ENCODE data around the gene SSR3. TPM values are rescaled to one million over a fixed set of nuclear protein-coding genes. Genes with fewer than 3 reads are reported as not detected.

SSR3 gene
- total and polyA plus RNA-seq, 2 of the 13 experiments (the other 11 are each of a cell fraction or from before 2014, with no cell fraction given) = 229 to 325 TPM

- TF ChIP-seq ZBTB38 (CRISPR knock-in tag; IDR thresholded peaks at IDR 0.05) (peak; percentile 72), ZNF367 (CRISPR knock-in tag; IDR thresholded peaks at IDR 0.05; ENCODE audit: borderline replicate concordance) (no peak; the same call in 1 of the 2 replicates), CBX2 (IDR thresholded peaks at IDR 0.05; ENCODE audit: low read depth, low read length) (no peak), CBX2 (CRISPR knock-in tag; IDR thresholded peaks at IDR 0.05; ENCODE audit: low read depth) (no peak), ZNF768 (CRISPR knock-in tag; IDR thresholded peaks at IDR 0.05) (peak; percentile 61; the same call in 1 of the 2 replicates), ATF7 (IDR thresholded peaks at IDR 0.05) (no peak), ATF7 (CRISPR knock-in tag; IDR thresholded peaks at IDR 0.05) (no peak), PTBP1 (IDR thresholded peaks at IDR 0.05; ENCODE audit: low read depth, low read length, poor library complexity, severe bottlenecking) (no peak), IKZF4 (CRISPR knock-in tag; IDR thresholded peaks at IDR 0.05; ENCODE audit: borderline replicate concordance, low read depth, not compliant biosample characterization) (no peak), WIZ (CRISPR knock-in tag; IDR thresholded peaks at IDR 0.05) (0 out of 2 replicates have a peak, but pooled peaks have one; percentile 29), ZBTB43 (CRISPR knock-in tag; conservative IDR thresholded peaks at IDR 0.05) (no peak; the same call in 1 of the 2 replicates), ZNF143 (CRISPR knock-in tag; IDR thresholded peaks at IDR 0.05) (peak; percentile 93), ZSCAN22 (CRISPR knock-in tag; IDR thresholded peaks at IDR 0.05) (no peak), KAT7 (CRISPR knock-in tag; IDR thresholded peaks at IDR 0.05; ENCODE audit: borderline replicate concordance) (peak; percentile 90; the same call in 1 of the 2 replicates), E2F2 (CRISPR knock-in tag; IDR thresholded peaks at IDR 0.05; ENCODE audit: borderline replicate concordance) (peak; percentile 67; the same call in 1 of the 2 replicates), ZNF335 (CRISPR knock-in tag; IDR thresholded peaks at IDR 0.05) (peak; percentile 93), SMYD3 (CRISPR knock-in tag; IDR thresholded peaks at IDR 0.05) (no peak), SOX5 (CRISPR knock-in tag; IDR thresholded peaks at IDR 0.05; ENCODE audit: borderline replicate concordance) (no peak; the same call in 1 of the 2 replicates), MXD1 (CRISPR knock-in tag; IDR thresholded peaks at IDR 0.05) (peak; percentile 75; the same call in 1 of the 2 replicates), GATA4 (IDR thresholded peaks at IDR 0.05; ENCODE audit: borderline replicate concordance, low read depth) (no peak; the same call in 1 of the 2 replicates), DMTF1 (CRISPR knock-in tag; IDR thresholded peaks at IDR 0.05) (no peak), ZNF558 (CRISPR knock-in tag; IDR thresholded peaks at IDR 0.05; ENCODE audit: borderline replicate concordance) (no peak; the same call in 1 of the 2 replicates), ZNF746 (CRISPR knock-in tag; IDR thresholded peaks at IDR 0.05) (no peak), IKZF1 (IDR thresholded peaks at IDR 0.05) (no peak)
Measured at GRCh38 chr3:156554842-156555687, at the start of gene SSR3 (continued).
